BE2C (cell line): Measurements from ENCODE around the gene CHCT1.

ENCODE experiments used
- DNase-seq: peaks from one replicate; pipeline ENCODE4 v3.0.0-alpha.2; 2020
- H3K27me3 ChIP-seq: fragments of 250-450 bp; sonication (Bioruptor Pico); 2 replicates; pipeline ENCODE4 v1.5.1; 2020; ENCODE audit warnings: mild to moderate bottlenecking
- H3K36me3 ChIP-seq: fragments of 250-450 bp; sonication (Bioruptor Pico); 2 replicates; pipeline ENCODE4 v1.5.1; 2020; ENCODE audit warnings: mild to moderate bottlenecking
- H3K4me1 ChIP-seq: fragments of 250-450 bp; sonication (Bioruptor Pico); 2 replicates; pipeline ENCODE4 v1.5.1; 2020
- H3K4me3 ChIP-seq: 2 replicates; pipeline ENCODE4 v1.5.1; 2011; ENCODE audit warnings: low read depth, low read length
- H3K9me3 ChIP-seq: fragments of 250-450 bp; sonication (Bioruptor Pico); 2 replicates; pipeline ENCODE4 v1.5.1; 2020
- CTCF ChIP-seq: IDR thresholded peaks from 2 replicates; pipeline ENCODE4 v1.5.1; 2012; ENCODE audit warnings: mild to moderate bottlenecking, low read depth, low read length

The CHCT1 gene

GRCh38 chr17:60436676-60437075 lies 14.4 kb downstream of the CHCT1 start:
- Histone ChIP-seq H3K4me3 (no peak overlapping the region), H3K4me1 (peaks cover 3% of the 10 kb centered on the region; the same call in 1 of the 2 replicates), H3K27me3 (no peaks in the 10 kb centered on the region), H3K9me3 (no peaks in the 10 kb centered on the region), H3K36me3 (no peaks in the 10 kb centered on the region)
- TF ChIP-seq CTCF = no peak
- no peak for DNase-seq

GRCh38 chr17:60439501-60439900 lies 17.2 kb downstream of the CHCT1 start:
- H3K9me3 ChIP-seq = no peaks in the 10 kb centered on the region
- H3K36me3 ChIP-seq = no peaks in the 10 kb centered on the region
- TF ChIP-seq CTCF = no peak
- DNase-seq = no peak
- H3K4me1 ChIP-seq = peaks cover 3% of the 10 kb centered on the region; the same call in 1 of the 2 replicates
- H3K27me3 ChIP-seq = no peaks in the 10 kb centered on the region
- H3K4me3 ChIP-seq = no peak overlapping the region

- H3K4me3 ChIP-seq = no peak overlapping the region
- no peaks in the 10 kb centered on the region for H3K4me1 ChIP-seq
- H3K36me3 ChIP-seq = peaks cover 15% of the 10 kb centered on the region
- no peak for TF ChIP-seq CTCF
- no peak for DNase-seq
- no peaks in the 10 kb centered on the region for H3K9me3 ChIP-seq
- H3K27me3 ChIP-seq = no peaks in the 10 kb centered on the region
Measured at GRCh38 chr17:60442271-60443173, 20.2 kb downstream of the CHCT1 start.

- H3K36me3 ChIP-seq = peaks cover 15% of the 10 kb centered on the region
- no peaks in the 10 kb centered on the region for H3K27me3 ChIP-seq
- TF ChIP-seq CTCF = no peak
- DNase-seq = no peak
- no peaks in the 10 kb centered on the region for H3K4me1 ChIP-seq
- no peaks in the 10 kb centered on the region for H3K9me3 ChIP-seq
- H3K4me3 ChIP-seq = no peak overlapping the region
Measured at GRCh38 chr17:60443713-60444112, 21.4 kb downstream of the CHCT1 start.

- Histone ChIP-seq H3K4me1 (no peaks in the 10 kb centered on the region), H3K36me3 (peaks cover 15% of the 10 kb centered on the region), H3K4me3 (no peak overlapping the region), H3K9me3 (no peaks in the 10 kb centered on the region), H3K27me3 (no peaks in the 10 kb centered on the region)
- no peak for TF ChIP-seq CTCF
- no peak for DNase-seq
Measured at GRCh38 chr17:60445144-60445543, 22.9 kb downstream of the CHCT1 start.

GRCh38 chr17:60447375-60447774 lies 25.1 kb downstream of the CHCT1 start:
- no peak for TF ChIP-seq CTCF
- no peak overlapping the region for H3K4me3 ChIP-seq
- peaks cover 15% of the 10 kb centered on the region for H3K36me3 ChIP-seq
- DNase-seq = no peak
- no peaks in the 10 kb centered on the region for H3K9me3 ChIP-seq
- no peaks in the 10 kb centered on the region for H3K4me1 ChIP-seq
- H3K27me3 ChIP-seq = no peaks in the 10 kb centered on the region
